Left forelimb (tissue), 1 donor: ENCODE results near the gene FAM89B.
A peak's percentile ranks its signal among the peaks of the same experiment; 100 is the strongest.
"Not testable (repeated sequence)": the region's sequence is repeated elsewhere in the genome, so short reads cannot be mapped to it uniquely, and the experiment has no call there.

Source experiments
- DNase-seq: peaks from one replicate; pipeline ENCODE4 v3.0.0-alpha.2; 2018; ENCODE audit warnings: low spot score

FAM89B gene

DNA sequence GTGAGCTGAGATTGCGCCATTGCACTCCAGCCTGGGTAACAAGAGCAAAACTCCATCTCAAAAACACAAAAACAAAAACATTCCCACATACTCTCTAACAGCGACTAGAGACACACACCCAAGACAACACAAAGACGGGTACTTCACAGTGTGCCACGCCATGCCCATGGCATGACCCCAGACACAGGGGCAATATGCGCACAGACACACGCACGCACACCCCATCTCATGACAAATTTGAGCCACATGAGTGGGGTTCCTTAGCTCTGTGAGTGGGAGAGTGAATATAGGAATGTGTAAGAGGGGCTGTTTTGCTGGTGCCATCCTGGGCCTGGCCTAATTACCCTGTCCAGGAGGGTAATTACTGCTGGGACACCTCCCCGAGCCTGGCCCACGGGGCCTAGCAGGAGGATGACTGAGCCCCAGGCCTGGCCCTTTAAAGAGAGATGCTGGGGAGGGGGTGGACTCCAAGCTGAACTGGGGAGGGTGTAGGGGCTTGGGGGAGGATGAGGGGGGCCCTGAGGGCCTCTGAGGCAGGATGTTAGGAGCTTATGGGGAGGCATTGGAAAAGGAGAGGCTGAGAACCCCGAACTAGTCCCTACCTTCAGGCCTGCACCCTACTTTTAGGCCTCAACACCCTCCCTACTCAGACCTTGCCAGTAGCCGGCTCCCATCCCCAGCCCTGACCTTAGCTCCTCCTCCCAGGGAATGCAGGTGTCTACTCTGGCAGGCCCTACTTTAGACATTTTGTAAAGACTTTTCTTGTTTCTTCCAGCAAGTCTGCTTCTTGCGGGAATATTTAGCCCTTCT is 15.7 kb upstream of the FAM89B start:
- DNase-seq = no peak

DNA sequence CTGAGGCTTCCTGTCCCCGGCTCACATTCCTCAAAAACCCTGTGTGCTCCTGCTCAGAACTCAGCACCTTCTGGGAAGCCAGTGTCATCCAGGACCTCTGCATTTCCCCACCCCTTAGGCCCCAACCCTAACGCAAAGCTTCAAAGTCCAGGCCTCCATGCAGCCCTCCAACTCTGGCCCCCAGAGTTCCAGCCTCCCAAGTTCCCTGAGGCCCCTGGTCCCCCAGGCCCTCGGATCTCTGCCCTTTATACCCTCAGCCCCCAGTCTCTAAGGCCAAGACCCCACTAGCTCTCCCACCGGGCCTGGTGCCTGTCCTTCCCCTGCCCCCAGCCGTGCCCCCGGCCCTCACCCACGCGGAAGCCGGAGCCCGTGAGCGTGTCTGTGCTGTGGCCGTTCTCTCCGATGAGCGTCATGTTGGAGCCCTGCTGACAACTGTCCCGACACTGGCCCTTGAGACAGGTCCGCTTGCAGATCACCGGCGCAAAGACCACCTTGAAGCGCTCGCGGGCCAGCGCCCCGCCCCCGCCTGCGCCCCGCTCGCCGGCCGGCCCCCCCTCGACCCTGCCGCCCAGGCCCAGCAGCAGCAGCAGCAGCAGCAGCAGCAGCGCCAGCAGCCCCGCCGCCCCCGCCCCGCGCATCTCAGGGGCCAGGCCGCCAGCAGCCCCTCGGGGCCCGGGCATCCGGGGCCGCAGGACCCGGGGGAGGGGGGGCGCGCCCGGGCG is 14.9 kb upstream of the FAM89B start:
- DNase-seq = no peak

GRCh38 chr11:65558002-65558929 is 14.1 kb upstream of the FAM89B start, which contains the start of gene LTBP3:
Gene LTBP3, minus strand, starts transcription at chr11:65558359. Its CDS starts 400 bp downstream, at chr11:65557959.
- DNase-seq = peak; percentile 90

DNA sequence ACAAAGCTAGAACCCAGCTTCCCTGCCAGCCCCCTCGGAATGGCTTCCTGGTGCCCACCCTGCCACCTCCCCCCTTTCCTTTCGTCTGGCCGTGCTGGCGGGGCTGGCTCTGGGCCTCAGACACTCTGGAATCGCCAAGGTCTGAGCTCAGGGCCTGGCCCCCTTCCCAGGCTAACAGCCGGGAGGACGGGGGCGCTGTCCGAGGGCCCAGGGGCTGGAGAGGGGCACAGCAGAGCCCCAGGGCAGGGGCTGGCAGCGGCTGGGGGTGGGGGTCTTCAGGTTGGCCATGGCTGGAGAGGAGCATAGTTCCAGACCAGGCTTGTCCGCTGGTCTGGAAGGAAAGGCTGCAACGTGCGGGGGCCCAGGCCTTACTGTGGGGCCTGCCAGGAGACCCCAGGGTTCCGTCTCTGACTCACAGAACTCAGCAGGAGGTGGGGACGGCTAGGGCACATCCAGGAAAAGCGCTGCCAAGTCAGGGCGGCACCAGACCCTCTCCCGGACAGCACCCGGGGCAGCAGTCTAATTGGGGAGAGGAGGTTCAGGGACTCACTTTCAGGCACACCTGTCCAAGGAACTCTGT is 13.3 kb upstream of the FAM89B start:
- no peak for DNase-seq

DNA sequence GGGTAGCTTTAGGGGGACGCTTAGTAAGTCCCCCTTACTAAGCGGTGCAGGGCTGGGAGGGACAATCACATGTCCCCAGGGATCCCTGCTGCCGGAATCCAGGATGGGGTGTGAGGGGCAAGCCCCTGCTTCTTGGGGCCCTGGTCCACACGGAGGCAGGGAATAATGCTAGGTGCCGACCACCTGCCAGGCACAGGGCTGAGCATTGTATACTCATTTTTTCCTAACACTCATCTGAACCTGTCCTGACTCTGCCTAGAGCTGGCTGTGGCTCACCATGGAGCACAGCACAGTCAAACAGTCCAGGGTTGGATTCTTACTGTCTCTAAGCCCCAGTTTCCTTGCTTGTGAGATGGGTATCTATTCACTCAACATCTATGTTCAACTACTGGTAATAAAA is 12.8 kb upstream of the FAM89B start:
- no peak for DNase-seq

DNA sequence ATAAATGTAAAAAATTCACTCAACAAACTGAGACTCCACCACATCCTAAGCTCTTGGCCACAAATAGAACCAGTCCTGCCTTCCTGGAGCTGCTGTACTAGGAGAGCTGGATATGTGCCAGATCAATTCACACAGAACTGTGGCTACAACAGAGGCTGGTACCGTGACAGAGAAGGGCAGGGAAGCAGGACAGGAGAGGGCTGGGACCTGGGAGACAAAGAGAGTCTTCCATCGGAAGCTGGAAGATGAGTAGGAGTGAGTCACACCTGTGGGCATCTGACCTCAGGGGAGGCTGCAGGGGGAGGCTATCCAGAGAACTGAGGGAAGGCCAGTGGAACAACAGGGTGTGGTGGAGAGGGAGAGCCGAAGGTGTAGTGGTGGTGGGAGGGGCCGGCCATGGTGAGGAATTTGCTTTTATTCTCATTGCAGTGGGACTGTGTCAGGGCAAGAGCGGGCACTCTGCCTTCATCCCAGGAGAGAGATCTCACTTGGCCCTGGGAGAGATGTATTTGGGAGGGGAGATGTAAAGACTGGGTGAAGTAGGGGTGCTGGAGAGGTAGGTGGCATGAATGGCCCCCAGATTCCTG is 12.3 kb upstream of the FAM89B start:
- DNase-seq = no peak

DNA sequence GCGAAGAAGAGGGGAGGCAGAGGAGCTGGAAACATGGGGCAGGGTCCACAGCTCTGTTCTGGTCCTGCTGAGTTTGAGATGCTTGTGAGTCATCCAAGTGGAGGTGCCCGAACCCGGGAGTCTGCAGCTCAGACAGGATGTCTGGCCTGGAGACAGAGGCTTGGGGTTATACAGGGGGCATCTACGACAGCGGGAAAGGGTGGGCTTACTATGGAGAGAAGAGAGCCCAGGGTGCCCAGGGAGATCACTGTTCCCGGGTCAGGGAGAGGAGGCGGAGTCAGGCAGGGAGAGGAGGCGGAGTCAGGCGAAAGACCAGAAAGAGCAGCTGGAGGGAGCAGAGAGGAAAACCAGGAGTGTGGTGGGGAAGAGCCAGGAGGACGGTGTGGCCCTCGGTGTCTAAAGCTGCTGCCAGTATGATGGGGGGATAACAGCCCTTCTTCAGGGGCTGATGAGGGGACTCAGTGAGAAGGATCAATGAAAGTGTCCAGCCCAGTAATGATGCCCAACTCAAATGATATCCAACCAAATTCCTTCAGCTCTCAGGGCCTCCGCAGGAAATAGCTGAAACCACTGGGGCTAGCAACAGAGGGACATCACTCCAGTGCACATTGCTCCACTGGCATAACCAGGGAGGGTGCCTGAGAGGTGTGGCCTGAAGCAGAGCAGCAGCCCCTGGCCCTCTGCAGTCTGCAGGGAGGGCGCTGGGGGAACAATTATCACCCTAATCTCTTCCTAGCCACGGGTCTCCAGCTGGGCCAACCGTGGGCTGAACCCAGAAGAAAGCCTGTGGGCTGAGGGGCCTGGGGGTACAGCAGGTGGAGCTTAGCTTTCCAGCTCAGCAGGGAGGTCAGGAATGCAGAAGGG is 11.6 kb upstream of the FAM89B start:
- peak; percentile 74 for DNase-seq

- DNase-seq = no peak
These were observed 10.3 kb upstream of the FAM89B start for GRCh38 chr11:65562020-65562419.

GRCh38 chr11:65562788-65563187 is 9.6 kb upstream of the FAM89B start:
- DNase-seq = no peak

DNA sequence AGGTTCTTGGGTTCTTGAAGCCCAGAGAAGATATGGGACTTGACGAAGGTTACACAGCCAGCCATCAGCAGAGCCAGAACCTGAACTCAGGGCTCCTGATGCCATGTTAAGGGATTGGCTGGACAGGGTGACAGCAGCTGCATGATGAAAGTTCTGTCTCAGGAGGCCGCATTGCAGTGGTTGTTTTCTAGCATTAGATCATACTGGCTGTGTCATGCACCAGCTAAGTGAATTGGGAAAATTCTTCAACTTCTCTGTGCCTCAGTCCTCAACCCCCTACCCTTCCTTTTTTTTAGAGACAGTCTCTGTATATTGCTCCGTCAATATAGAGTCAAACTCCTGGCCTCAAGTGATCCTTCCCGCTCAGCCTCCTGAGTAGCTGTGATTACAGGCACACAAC is 8.7 kb upstream of the FAM89B start:
- DNase-seq = no peak

DNA sequence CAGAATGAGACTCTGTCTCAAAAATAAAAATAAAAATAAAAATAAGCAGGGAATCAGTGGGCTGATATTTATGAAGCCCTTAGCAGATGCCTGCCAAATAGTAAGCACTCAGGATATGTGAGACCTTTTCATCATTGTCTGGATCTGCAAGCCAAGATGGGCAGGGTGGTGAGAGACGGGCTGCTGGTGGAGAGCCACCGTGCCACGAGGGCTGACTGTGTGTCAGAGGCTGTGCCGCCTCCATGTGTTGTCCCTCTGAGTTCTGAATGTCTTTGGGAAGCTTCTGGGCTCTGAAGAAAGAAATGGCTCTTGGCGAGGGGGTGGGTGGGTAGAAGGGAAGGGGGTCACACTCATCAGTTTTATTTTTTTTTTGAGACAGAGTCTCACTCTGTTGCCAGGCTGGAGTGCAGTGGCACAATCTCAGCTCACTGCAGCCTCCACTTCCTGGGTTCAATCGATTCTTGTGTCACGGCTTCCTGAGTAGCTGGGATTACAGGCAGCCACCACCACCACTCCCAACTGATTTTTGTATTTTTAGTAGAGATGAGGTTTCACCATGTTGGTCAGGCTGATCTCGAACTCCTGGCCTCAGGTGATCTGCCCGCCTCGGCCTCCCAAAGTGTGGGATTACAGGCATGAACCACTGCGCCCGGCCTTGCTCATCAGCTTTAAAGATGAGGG is 7.3 kb upstream of the FAM89B start:
- DNase-seq = not testable (repeated sequence)

DNA sequence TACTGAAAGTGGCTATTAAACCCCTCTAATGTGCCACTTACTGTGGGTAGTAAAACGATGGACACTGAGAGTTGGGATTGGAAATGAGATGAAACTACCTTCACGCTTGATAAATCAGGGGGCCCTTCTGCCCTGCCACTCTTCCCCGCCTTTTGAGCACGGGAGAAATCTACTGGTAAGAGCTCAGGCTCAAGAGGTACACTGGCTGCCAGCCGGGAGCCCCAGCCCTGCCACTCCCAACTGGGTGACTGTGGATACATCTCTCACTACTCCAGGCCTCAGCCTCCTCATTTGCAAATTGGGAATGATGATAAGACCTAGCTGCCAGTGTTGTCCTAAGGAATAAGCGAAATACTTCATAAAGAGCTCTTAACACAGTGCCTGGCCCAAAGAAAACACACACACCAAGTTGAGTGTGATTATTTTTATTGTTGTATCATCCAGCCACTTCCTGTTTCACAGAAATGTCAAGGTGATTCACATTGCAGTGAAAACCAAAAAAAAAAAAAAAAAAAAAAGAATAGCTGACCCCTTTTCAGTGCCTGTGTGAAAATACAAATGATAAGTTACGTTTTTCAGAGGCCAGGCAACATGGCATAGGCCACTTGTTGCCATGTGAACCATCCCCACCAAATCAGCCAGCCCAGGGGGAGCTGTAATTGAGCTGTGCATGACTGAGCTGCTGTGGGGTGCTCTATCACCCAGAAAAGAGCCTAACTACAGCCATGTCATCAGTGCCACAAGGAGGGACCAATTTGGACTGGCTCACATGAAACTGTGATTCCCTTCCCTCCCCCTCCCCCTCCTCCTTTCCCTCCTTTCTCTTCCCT is 6.5 kb upstream of the FAM89B start:
- DNase-seq = no peak

- no peak for DNase-seq
These were observed 3.0 kb upstream of the FAM89B start for GRCh38 chr11:65569164-65569972.

DNA sequence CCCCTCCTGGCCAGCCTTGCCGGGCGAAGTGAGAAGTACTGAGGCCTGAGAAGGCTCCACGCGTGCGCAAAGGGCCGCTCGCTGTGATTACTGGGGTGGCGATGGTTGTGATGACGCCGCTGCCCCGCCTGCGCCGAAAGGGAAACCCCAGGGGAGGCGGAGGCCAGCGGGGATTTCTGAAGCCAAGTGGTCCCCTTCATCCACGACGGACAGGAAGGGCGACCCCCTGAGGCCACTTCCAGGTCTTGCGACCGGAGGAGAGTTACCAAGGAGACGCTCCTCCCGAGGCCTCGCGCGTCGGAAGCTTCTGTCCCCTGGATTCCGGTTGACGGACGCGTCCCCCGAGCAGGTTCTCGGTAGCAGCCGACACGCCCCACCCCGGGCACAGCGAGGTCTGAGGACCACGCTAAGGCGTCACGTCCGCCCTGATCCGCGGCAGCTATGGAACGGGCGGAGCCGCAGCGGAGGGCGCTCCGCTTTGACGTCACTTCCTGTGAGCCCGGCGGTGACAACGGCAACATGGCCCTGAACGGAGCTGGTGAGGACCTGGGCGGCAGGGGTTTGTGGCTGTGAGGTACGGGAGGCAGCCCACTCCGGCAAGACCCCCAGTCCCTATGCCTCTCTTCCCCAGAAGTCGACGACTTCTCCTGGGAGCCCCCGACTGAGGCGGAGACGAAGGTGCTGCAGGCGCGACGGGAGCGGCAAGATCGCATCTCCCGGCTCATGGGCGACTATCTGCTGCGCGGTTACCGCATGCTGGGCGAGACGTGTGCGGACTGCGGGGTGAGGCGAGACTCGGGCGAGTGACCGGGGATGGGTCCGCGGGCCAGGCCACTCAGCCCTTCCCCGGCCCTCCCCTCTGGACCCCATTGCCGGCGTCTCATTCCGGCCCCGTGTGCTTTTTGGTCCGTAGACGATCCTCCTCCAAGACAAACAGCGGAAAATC is 2.1 kb upstream of the FAM89B start, which contains the start of gene ZNRD2:
Gene ZNRD2 (plus strand): TSS at position 505 of the 946 bp plus-strand sequence. CDS start 15 bp downstream, at position 520.
- peak; percentile 97 for DNase-seq

DNA sequence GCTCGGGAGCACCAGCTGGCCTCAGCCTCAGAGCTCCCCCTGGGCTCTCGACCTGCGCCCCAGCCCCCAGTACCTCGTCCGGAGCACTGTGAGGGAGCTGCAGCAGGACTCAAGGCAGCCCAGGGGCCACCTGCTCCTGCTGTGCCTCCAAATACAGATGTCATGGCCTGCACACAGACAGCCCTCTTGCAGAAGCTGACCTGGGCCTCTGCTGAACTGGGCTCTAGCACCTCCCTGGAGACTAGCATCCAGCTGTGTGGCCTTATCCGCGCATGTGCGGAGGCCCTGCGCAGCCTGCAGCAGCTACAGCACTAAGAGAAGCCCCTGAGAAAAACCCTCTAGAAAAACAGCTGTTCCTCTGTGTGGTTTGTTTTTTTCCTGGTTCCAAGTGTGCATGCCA is 918 bp upstream of the FAM89B start:
- DNase-seq = no peak

DNA sequence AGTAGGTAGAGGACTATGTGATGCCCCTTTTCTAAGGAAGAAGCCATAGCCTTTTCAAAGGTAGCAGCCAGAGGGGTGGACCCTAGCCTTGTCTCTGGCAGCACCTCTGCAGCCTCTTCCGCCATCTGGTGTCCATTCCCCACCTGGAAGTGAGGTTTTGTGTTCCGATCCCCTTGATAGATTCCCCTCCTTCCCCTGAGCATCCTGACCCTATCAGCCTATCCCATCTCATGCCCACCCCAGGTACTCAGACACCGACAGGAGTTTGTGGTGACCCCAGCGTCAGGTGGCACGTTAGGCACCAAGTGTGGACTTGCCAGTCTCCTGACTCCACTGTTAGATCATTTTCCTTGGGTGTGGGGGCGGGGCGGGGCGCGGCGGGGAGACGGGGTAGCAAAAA is 398 bp upstream of the FAM89B start:
- no peak for DNase-seq
